Fibroblast of lung (primary cell): ENCODE results near the gene PTCH2.

Experiments
- CTCF ChIP-seq, 2 donors: IDR thresholded peaks in 1 of 2; conservative IDR thresholded peaks in 1 of 2; 1 replicate in 1 of 2; 2 replicates in 1 of 2; pipeline ENCODE4 v1.5.1; 2011 to 2012; ENCODE audit warnings: low read length in 2 of 2, control low read depth in 1 of 2, inconsistent platforms in 1 of 2, low read depth in 1 of 2, mild to moderate bottlenecking in 1 of 2
- EZH2 ChIP-seq: IDR thresholded peaks from 2 replicates; pipeline ENCODE4 v1.5.1; 2012; ENCODE audit warnings: low read length, control low read depth, mild to moderate bottlenecking; ENCODE audit errors: missing control alignments

- TF ChIP-seq CTCF (conservative IDR thresholded peaks at IDR 0.05 in 1 of 2, IDR thresholded peaks at IDR 0.05 in 1 of 2; ENCODE audit: low read depth in 1 of 2, low read length in 2 of 2) (no peak), EZH2 (no peak)
These were observed 67.7 kb downstream of the PTCH2 start, which contains the start of gene RPS8 for GRCh38 chr1:44775078-44775929.
